Measurements from ENCODE around the gene SMURF1.

DNA sequence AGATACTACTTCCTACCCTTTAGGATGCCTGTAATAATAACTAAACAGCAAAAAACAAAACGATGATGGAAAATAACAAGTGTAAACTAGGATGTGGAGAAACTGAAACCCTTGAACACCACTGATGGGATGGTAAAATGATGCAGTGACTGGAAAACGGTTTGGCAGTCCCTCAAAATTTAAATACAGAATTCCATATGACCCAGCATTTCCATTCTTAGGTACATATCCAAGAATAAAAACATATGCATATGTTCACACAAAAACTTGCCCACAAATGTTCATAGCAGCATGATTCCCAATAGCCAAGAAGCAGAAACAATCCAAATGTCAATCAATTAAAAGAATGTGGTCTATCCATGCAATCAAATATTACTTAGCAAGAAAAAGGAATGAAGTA is 25.8 kb downstream of the SMURF1 start:
- TF ChIP-seq CTCF (IDR thresholded peaks at IDR 0.05) (no peak), POLR2A (IDR thresholded peaks at IDR 0.05) (no peak)

Measured in esophagus squamous epithelium (tissue), 4 donors.